GM21529 (cell line): ENCODE measurements around the gene HMGB2.
A peak's percentile ranks its signal among the peaks of the same experiment; 100 is the strongest.

ENCODE experiments used
- ATAC-seq: cut with Tn5 transposase; IDR thresholded peaks from one replicate; pipeline ENCODE4 v1.9.1; 2021; ENCODE audit not compliant: unreplicated experiment

HMGB2 gene

GRCh38 chr4:173334891-173335752 is 964 bp upstream of the HMGB2 start:
- peak; percentile 41 for ATAC-seq

GRCh38 chr4:173333658-173334084 is 487 bp downstream of the HMGB2 start:
- peak; percentile 1 for ATAC-seq

GRCh38 chr4:173332963-173333657 is 1.0 kb downstream of the HMGB2 start:
- no peak for ATAC-seq

DNA sequence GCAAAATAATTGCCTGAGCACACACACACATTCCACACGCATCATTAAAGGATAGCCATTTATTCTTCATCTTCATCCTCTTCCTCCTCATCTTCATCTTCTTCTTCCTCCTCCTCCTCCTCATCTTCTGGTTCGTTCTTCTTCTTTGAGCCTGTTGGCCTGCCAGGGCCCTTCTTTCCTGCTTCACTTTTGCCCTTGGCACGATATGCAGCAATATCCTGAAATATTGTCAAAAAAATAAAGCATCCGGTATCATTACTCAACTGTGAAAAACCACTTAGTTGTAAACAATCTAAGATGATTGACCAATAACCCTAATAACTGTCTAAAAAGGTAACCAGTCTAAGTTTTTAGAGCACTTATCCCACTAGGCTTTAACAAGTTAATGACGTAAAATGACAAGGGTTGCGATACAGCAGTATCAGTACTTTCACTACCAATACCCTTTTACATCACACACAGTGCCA is 2.1 kb downstream of the HMGB2 start:
- ATAC-seq: no peak

DNA sequence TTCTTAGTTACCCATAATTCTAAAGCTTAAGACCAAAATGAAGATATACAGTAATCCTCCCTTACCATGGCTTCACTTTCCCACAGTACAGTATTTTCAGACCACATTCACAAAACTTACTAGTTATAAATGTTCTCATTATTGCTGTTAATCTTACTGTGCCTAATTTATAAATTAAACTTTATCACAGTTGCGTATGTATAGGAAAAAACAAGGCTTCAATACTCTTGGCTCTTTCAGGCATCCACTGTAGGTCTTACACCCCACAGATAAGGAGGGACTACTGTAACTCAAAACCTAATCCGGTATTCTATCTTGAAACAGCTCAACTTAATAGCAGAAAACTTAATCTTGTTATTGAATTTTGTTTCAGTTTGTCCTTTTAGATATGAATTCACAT is 3.6 kb downstream of the HMGB2 start:
- no peak for ATAC-seq

DNA sequence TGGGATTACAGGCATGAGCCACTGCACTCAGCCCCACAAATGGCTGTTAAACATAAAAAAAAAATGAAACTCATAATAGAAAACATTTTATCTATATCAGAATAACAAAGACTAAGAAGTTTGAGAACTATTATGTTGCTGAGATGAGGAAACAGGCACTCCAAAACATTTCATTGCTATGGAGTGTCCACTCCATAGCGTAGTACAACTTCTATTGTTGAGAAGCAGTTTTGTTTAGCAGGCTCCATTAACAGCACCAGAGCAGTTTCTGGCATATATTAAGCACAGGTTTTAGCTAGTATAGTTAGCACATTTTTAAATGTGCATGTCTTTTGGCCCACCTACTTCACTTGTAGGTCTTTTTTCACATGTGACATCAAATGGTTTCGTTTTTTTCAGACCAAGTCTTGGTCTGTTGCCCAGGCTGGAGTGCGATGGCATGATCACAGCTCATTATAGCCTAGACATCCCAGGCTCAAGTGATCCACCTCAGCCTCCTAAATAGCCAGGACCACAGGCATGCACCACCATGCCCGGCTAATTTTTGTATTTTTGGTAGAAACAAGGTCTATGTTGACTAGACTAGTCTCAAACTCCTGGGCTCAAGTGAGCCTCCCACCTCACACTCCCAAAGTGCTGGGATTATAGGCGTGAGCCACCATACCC is 5.8 kb downstream of the HMGB2 start:
- no peak for ATAC-seq

DNA sequence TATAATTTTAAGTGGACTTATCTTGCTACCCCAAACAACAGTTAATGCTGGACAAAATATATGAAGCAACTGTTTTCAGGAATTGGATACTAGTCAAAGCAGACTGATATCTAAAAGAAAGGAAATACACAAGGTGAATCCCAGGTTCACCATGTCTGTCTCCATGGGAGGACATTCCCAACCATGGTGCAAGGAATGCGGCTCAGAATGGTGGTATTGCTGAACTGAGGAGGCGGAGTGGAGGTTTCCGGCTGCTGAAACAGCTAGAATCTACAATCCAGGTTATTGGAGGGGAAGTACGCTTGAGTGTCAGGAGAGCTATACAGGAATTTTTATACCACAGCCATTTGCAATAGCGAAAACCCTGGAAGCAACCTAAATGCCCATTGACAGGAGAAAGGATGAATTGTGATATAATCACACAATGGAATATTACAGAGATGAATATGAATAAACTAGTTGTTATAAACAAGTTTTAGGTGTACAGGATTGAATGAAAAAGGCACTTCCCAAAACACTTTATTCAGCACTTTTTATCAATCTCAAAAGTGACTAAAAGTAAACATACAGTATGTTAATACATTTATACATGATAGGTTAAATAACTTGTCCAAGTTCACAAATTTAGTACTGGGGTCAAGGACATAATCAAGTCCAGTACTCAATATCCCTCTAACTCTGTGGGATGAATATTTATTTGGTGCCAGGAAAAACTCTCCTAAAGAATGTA is 9.0 kb downstream of the HMGB2 start:
- ATAC-seq: no peak

DNA sequence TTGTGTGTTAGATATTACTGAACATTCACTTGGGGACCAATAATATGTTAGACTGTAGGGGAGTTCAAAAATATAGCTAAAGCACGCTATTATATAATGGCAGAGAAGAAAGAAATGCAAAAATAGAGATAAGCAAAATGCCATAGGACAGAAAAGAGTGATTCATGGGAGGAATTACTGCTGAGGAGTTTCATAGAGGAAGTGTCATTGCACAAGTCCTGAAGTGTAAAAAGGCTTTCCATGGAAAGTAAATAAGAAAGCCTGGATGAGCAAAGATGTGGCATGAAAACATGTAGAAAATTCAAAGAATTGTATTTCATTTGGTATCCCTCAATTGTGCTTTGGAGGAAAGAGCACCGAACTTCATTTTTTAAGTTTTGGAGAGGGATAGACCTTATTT is 14.5 kb downstream of the HMGB2 start:
- no peak for ATAC-seq

GRCh38 chr4:173318648-173319211 is 15.4 kb downstream of the HMGB2 start:
- peak; percentile 38 for ATAC-seq

- ATAC-seq: no peak
These were observed 15.9 kb downstream of the HMGB2 start for GRCh38 chr4:173318240-173318639.

- ATAC-seq: peak; percentile 51
These were observed 17.2 kb downstream of the HMGB2 start for GRCh38 chr4:173317004-173317403.

GRCh38 chr4:173316060-173316459 is 18.1 kb downstream of the HMGB2 start:
- ATAC-seq: no peak

DNA sequence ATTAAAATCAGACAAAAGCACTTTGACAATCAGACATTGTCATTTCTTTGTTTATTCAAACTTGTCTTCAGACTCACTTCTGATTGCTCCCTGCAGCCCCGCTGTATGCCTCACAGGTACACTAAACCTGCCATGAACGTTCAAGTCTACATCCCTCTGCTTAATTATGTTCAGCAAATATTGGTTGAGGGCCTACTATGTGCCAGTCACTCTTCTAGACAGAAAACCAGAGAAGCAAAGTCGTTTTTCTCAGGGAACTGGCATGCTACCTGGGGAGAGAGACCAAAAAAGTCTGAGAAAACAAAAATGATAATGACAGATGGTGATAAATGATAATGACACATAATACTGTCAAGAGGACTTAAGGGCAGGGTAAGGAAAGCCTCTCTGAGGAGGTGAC is 19.4 kb downstream of the HMGB2 start:
- ATAC-seq: no peak

DNA sequence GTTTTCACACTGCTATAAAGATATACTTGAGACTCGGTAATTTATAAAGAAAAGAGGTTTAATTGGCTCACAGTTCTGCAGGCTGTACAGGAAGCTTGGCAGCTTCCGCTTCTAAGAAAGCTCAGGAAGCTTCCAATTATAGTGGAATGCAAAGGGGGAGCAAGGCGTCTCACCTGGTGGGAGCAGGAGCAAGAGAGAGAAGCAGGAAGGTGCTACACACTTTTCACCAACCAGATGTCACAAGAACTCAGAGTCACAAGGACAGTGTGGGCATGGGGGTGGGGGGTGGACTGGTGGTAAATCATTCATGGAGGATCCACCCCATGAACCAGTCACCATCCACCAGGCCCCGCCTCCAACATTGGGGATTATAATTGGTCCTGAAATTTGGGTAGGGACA is 22.8 kb downstream of the HMGB2 start:
- no peak for ATAC-seq

DNA sequence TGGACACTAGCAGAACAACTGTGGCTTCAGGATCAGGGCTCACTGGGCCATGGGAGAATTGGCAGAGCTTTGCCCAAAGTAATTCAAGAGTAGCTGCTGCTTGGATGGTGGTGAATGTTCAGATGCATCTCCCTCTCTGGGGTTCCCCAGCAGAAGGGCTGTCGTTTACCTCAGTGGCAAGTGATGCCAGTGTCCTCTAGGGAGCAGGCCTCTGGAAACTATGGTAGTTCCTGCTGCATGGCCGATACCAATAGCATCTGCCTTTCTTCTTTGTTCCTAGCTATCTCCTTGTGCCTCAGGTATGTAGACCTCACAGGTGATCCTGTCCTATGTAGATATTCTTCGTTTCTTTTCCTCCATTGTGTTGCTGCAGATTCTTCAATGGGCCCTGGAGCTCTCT is 26.4 kb downstream of the HMGB2 start:
- ATAC-seq: no peak

GRCh38 chr4:173301518-173302201 is 32.5 kb downstream of the HMGB2 start:
- peak; percentile 65 for ATAC-seq

- no peak for ATAC-seq
These were observed 39.7 kb downstream of the HMGB2 start for GRCh38 chr4:173294444-173294843.

GRCh38 chr4:173293663-173294062 is 40.5 kb downstream of the HMGB2 start:
- ATAC-seq: no peak

DNA sequence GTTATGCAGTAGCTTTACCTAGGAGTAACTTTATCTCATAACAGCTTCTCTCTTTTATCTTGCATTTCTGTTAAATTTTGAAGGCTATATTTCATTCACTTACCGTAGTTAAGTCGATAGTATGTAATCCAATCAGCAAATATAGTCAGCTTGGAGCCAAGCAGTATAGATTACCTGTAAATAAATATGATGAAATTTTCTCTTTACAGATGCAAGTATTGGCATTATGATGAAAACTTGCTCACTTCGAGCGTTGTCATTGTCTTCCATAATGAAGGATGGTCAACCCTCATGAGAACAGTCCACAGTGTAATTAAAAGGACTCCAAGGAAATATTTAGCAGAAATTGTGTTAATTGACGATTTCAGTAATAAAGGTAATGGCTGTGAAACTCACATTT is 42.3 kb downstream of the HMGB2 start:
- no peak for ATAC-seq

- no peak for ATAC-seq
These were observed 44.8 kb downstream of the HMGB2 start for GRCh38 chr4:173289353-173289727.
